K562 (cell line): ENCODE results near the gene HFE. TPM values are rescaled to one million over a fixed set of nuclear protein-coding genes. Genes with fewer than 3 reads are reported as not detected.

Experiments used
- ARID4B ChIP-seq: sonication (generic); formaldehyde crosslinking; IDR thresholded peaks from 2 replicates; pipeline ENCODE4 v1.8.0; 2022; ENCODE audit warnings: mild to moderate bottlenecking, missing genetic modification reagents
- ETS1 ChIP-seq: conservative IDR thresholded peaks from 2 replicates; pipeline ENCODE4 v1.6.1; 2011; ENCODE audit warnings: low read depth, mild to moderate bottlenecking, low read length; ENCODE audit not compliant: control insufficient read depth
- KDM1A ChIP-seq, 2 experiments: fragments of 450-650 bp; IDR thresholded peaks; 2 replicates each; pipeline ENCODE4 v1.6.1; 2016; ENCODE audit warnings: mild to moderate bottlenecking in 2 of 2
- KDM5B ChIP-seq: fragments of 200-600 bp; sonication (generic); IDR thresholded peaks from 2 replicates; pipeline ENCODE4 v1.6.1; 2012; ENCODE audit warnings: low read depth, mild to moderate bottlenecking, moderate library complexity, low read length, control low read depth, inconsistent platforms; ENCODE audit not compliant: insufficient replicate concordance
- OTX1 ChIP-seq: fragments of 450-650 bp; formaldehyde crosslinking; IDR thresholded peaks from 2 replicates; pipeline ENCODE4 v1.4.0; 2022; ENCODE audit warnings: mild to moderate bottlenecking
- POLR2AphosphoS5 ChIP-seq: IDR thresholded peaks from 2 replicates; pipeline ENCODE4 v1.6.1; 2011; ENCODE audit warnings: mild to moderate bottlenecking, low read depth, low read length, moderate library complexity; ENCODE audit not compliant: control insufficient read depth, insufficient read depth
- POLR3G ChIP-seq: IDR thresholded peaks from 2 replicates; pipeline ENCODE4 v1.6.1; 2011; ENCODE audit not compliant: insufficient read length, insufficient replicate concordance; ENCODE audit errors: extremely low read depth
- PURB ChIP-seq: sonication (generic); formaldehyde crosslinking; IDR thresholded peaks from 2 replicates; pipeline ENCODE4 v1.9.0; 2021; ENCODE audit warnings: low read depth, mild to moderate bottlenecking, missing genetic modification reagents
- ZBTB33 ChIP-seq: sonication (generic); formaldehyde crosslinking; IDR thresholded peaks from 2 replicates; pipeline ENCODE4 v1.8.1; 2023; ENCODE audit warnings: mild to moderate bottlenecking, missing genetic modification reagents
- polyA plus RNA-seq, 8 experiments: library from polyadenylated mRNA; depleted of rRNA in 4 of 8; stranded (reverse) in 5 of 8; unstranded in 3 of 8; fragments of >200 nt; fragmentation: Nextera tagmentation in 2 of 8; fragmentation: Illumina TruSeq in 1 of 8; extraction: Ambion mirVana in 2 of 8; extraction: Trizol in 1 of 8; gene quantifications; 2 replicates each; pipeline versions ENCODE4 v1.2.1 to v1.2.3, GENCODE V29; 2011 to 2014; ENCODE audit warnings: inconsistent platforms in 1 of 8, missing spikeins in 1 of 8
- total RNA-seq, 7 experiments: library from RNA; depleted of rRNA in 6 of 7; stranded (reverse); fragments of >200 nt in 6 of 7; fragmentation: Illumina TruSeq in 2 of 7; extraction: Trizol in 2 of 7; gene quantifications; 2 replicates each; pipeline versions ENCODE4 v1.2.1 to v1.2.3, GENCODE V29; 2011 to 2021; ENCODE audit warnings: low replicate concordance in 1 of 7

Gene HFE
- total and polyA plus RNA-seq, 9 of the 15 experiments (the other 6 are each of a cell fraction or from before 2014, with no cell fraction given): 0.14 to 1.2 (median 0.76) TPM

GRCh38 chr6:26055719-26056582, 31.3 kb upstream of the HFE start (continued):
- TF ChIP-seq ARID4B (CRISPR knock-in tag) (peak; percentile 92), KDM1A (IDR thresholded peaks at IDR 0.05) (no peak), OTX1 (CRISPR knock-in tag) (peak; percentile 97), ETS1 (peak; percentile 86), POLR3G (no peak), PURB (no peak), ZBTB33 (CRISPR knock-in tag) (peak; percentile 72), POLR2AphosphoS5 (peak; percentile 96), KDM5B (peak; percentile 93)
